Measurements from ENCODE around the gene YPEL2. TPM values are rescaled to one million over a fixed set of nuclear protein-coding genes. Genes with fewer than 3 reads are reported as not detected.
A peak's percentile ranks its signal among the peaks of the same experiment; 100 is the strongest.

YPEL2 gene
- total and polyA plus RNA-seq, 2 donors (not counting 1 experiment from before 2014, with no cell fraction given), result 20.7 to 51.8 TPM

DNA sequence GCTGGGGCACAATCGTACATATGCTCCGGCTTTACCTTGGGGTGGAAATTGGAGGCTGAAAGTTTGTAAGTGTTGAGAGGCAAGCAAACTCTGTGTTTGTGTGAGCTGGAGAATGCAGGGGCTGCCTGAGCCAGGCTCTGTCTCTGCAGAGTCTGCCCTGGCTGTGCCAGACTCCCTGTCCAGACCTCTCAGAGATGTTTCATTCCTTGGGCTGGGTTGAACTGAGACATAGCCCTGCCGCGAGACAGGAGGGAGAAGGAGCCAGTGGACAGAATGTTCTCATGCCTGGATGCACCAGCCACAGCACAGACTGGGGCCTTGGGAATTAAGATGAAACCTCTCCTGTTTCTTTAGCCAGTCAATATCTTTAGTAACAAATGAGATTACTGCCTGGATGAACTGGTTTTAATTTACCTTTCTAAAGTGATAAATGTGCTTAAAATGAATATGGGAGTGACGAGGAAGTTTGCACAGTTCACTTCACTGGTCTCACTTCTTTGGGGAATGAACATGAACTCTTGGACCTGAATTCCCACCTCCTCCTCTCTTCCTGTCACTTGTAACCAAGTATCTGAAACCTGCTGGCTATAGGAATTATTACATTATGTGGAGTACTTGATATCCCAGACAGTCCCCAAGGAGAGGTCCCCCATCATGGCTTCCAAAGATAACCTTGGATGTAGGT lies 40.1 kb downstream of the YPEL2 start:
- H3K4me3 Mint-ChIP-seq, result peak overlapping the region; percentile 66
- Histone ChIP-seq H2AFZ (ENCODE audit: insufficient read depth, low read depth, low read length, poor library complexity, severe bottlenecking) (no peak overlapping the region), H3K4me3 (ENCODE audit: control extremely low read depth in 1 of 5, extremely low read depth in 1 of 5, insufficient read depth in 1 of 5, low read depth in 2 of 5, low read length in 4 of 5) (peak overlapping the region in 1 of 5 experiments; percentile 46), H3K4me2 (replicated peaks; ENCODE audit: low read depth, low read length, poor library complexity, severe bottlenecking) (peak overlapping the region; percentile 63), H3K79me2 (ENCODE audit: control insufficient read depth, insufficient read depth, low read length) (peaks cover 91% of the 10 kb centered on the region), H3K36me3 (replicated peaks in 1 of 2; ENCODE audit: control extremely low read depth in 1 of 2, control insufficient read depth in 1 of 2, extremely low read depth in 1 of 2, insufficient read depth in 2 of 2, low read length in 1 of 2) (no peaks in the 10 kb centered on the region), H4K20me1 (ENCODE audit: control insufficient read depth, insufficient read depth, low read length, poor library complexity, severe bottlenecking) (no peaks in the 10 kb centered on the region), H3K9me3 (ENCODE audit: control extremely low read depth in 1 of 3, control insufficient read depth in 2 of 3, insufficient read depth in 1 of 3, low read length in 2 of 3) (no peaks in the 10 kb centered on the region), H3K27ac (ENCODE audit: low read length in 2 of 2) (peak overlapping the region; percentile 55 to 71), H3K9ac (ENCODE audit: low read length) (peak overlapping the region; percentile 3), H3K27me3 (replicated peaks in 1 of 4; ENCODE audit: control extremely low read depth in 1 of 4, control insufficient read depth in 3 of 4, insufficient read depth in 4 of 4, low read length in 3 of 4) (no peaks in the 10 kb centered on the region), H3K4me1 (ENCODE audit: control insufficient read depth in 2 of 2, insufficient read depth in 2 of 2, low read length in 2 of 2) (peaks cover 76 to 97% of the 10 kb centered on the region in 2 donors)
- peaks cover 87% of the 10 kb centered on the region for H3K4me1 Mint-ChIP-seq
- H3K27me3 Mint-ChIP-seq, result no peaks in the 10 kb centered on the region
- DNase-seq (no peak), ATAC-seq (ENCODE audit: low read depth) (no peak)
- peak overlapping the region; percentile 88 for H3K27ac Mint-ChIP-seq
- 61% methylated on average over 3 of the region's 5 CpGs for WGBS (ENCODE audit: insufficient coverage)
- no peaks in the 10 kb centered on the region for H3K9me3 Mint-ChIP-seq (ENCODE audit: insufficient read depth)
- intact Hi-C loops (cut with micrococcal nuclease), result loop anchor here (2.0 to 5.0 kb wide), 2 partner anchors 21 to 61 kb away; no protein-coding TSS in a partner anchor
- CTCF ChIA-PET, result interaction anchor here (1.1 to 2.2 kb wide), 7 partner anchors 9 to 70 kb away, joined by 3 to 11 read pairs (median 6); no protein-coding TSS in a partner anchor
- no peak for TF ChIP-seq EZH2 (IDR thresholded peaks at IDR 0.05; ENCODE audit: borderline replicate concordance, insufficient read depth, low read depth, low read length, poor library complexity, severe bottlenecking)
- TF ChIP-seq, protein P1, sequence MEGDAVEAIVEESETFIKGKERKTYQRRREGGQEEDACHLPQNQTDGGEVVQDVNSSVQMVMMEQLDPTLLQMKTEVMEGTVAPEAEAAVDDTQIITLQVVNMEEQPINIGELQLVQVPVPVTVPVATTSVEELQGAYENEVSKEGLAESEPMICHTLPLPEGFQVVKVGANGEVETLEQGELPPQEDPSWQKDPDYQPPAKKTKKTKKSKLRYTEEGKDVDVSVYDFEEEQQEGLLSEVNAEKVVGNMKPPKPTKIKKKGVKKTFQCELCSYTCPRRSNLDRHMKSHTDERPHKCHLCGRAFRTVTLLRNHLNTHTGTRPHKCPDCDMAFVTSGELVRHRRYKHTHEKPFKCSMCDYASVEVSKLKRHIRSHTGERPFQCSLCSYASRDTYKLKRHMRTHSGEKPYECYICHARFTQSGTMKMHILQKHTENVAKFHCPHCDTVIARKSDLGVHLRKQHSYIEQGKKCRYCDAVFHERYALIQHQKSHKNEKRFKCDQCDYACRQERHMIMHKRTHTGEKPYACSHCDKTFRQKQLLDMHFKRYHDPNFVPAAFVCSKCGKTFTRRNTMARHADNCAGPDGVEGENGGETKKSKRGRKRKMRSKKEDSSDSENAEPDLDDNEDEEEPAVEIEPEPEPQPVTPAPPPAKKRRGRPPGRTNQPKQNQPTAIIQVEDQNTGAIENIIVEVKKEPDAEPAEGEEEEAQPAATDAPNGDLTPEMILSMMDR (IDR thresholded peaks at IDR 0.05), result no peak
- POLR2A ChIA-PET, result interaction anchor here (1.0 to 1.2 kb wide), 2 partner anchors 9 to 39 kb away, joined by 6 read pairs; no protein-coding TSS in a partner anchor

All from B cell (primary cell).